GM12874 (cell line): ENCODE results near the gene FTO.

ENCODE experiments used
- TF ChIP-seq, protein P1 (sequence below): IDR thresholded peaks from 2 replicates; pipeline ENCODE4 v1.5.1; 2011; ENCODE audit warnings: low read depth, mild to moderate bottlenecking, control low read depth, low read length, moderate library complexity; ENCODE audit not compliant: insufficient read depth

FTO gene

DNA sequence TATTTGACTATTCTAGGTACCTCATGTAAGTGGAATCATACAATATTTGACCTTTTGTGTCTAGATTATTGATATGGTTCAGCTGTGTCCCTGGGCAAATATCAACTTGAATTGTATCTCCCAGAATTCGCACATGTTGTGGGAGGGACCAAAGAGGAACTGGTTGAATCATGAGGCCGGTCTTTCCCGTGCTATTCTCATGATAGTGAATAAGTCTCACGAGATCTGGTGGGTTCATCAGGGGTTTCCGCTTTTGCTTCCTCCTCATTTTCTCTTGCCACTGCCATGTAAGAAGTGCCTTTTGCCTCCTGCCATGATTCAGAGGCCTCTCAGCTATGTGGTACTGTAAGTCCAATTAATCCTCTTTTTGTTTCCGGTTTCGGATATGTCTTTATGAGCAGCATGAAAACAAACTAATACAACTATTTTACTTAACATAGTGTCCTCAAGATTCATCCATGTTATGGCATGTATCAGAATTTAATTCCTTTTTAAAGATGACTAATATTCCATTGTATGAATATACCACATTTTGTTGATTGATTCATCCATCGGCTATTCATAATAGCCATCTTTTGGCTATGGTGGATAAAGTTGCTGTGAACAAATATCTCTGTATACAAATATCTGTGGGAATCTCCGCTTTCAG, 129.1 kb downstream of the FTO start:
- TF ChIP-seq, protein P1, sequence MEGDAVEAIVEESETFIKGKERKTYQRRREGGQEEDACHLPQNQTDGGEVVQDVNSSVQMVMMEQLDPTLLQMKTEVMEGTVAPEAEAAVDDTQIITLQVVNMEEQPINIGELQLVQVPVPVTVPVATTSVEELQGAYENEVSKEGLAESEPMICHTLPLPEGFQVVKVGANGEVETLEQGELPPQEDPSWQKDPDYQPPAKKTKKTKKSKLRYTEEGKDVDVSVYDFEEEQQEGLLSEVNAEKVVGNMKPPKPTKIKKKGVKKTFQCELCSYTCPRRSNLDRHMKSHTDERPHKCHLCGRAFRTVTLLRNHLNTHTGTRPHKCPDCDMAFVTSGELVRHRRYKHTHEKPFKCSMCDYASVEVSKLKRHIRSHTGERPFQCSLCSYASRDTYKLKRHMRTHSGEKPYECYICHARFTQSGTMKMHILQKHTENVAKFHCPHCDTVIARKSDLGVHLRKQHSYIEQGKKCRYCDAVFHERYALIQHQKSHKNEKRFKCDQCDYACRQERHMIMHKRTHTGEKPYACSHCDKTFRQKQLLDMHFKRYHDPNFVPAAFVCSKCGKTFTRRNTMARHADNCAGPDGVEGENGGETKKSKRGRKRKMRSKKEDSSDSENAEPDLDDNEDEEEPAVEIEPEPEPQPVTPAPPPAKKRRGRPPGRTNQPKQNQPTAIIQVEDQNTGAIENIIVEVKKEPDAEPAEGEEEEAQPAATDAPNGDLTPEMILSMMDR, result no peak

DNA sequence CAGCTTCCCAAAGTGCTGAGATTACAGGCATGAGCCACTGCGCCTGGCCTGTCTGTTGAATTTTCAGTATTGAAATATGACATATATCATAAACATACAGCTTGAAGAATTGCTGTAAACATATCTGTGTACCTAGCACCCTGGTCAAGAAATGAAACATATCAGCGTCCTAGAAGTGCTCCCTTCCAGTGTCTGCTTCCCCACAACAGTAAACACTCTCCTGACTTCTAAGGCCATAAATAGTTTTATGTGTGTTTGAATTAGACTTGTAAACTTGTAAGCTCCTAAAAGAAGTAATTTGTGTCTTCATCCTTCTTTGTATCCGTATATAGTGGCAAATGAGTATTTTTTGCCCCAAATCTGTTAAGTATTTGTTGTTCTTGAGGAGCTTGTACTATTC, 132.2 kb downstream of the FTO start:
- TF ChIP-seq, protein P1, result no peak

GRCh38 chr16:53836680-53837079, 132.7 kb downstream of the FTO start:
- TF ChIP-seq, protein P1, result no peak

- TF ChIP-seq, protein P1, result no peak
These were observed 133.5 kb downstream of the FTO start for GRCh38 chr16:53837426-53837825.

GRCh38 chr16:53839150-53839549, 135.2 kb downstream of the FTO start:
- TF ChIP-seq, protein P1, result no peak

GRCh38 chr16:53840456-53840855, 136.5 kb downstream of the FTO start:
- TF ChIP-seq, protein P1, result no peak

DNA sequence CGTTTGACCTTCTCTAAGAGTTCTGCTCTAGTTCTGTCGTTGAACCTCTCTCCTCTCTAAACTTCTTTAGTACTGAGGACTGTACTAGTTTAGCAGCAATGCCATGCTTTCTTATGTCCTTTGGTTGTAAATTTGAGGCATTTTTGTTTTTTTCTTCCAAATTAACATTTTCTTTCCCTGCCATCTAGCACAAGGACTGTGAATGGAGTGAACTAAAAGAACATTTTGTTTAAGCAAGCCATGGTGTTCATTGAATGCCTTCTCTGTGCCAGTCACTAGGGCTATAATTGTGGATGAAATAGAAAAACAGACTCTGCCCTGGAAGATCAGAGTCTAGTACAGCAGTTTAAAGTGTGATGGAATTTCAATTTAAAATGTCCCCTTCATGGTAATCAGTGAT, 137.9 kb downstream of the FTO start:
- TF ChIP-seq, protein P1, result no peak
